Activated CD8-positive, alpha-beta T cell treated with anti-CD3 and anti-CD28 coated beads for 36 hours (primary cell): ENCODE results near the gene TMEM145. TPM values are rescaled to one million over a fixed set of nuclear protein-coding genes. Genes with fewer than 3 reads are reported as not detected.

ENCODE experiments used
- ATAC-seq: fragments of 200-7000 bp; cut with Tn5 transposase; one replicate; pipeline ENCODE4 v1.10.0; 2021; ENCODE audit warnings: mild to moderate bottlenecking, moderate library complexity
- CTCF ChIA-PET: fragments of 350-600 bp; sonication (Branson Sonifier 250); formaldehyde crosslinking; loops from one replicate; lab custom pipeline; 2021; ENCODE audit warnings: antibody characterized with exemption; lab: Charles Lee
- POLR2A ChIA-PET: fragments of 350-600 bp; sonication (Branson Sonifier 250); formaldehyde crosslinking; loops from one replicate; lab custom pipeline; 2021; ENCODE audit warnings: antibody characterized with exemption; lab: Charles Lee
- DNase-seq: peaks from one replicate; pipeline ENCODE4 v3.0.0-alpha.2; 2020
- H3K27ac Mint-ChIP-seq: one replicate; pipeline ENCODE4 v1.8.0; 2021; ENCODE audit warnings: mild to moderate bottlenecking, mixed read lengths
- H3K27me3 Mint-ChIP-seq: one replicate; pipeline ENCODE4 v1.8.0; 2021; ENCODE audit warnings: mixed read lengths
- H3K36me3 Mint-ChIP-seq: one replicate; pipeline ENCODE4 v1.8.0; 2021; ENCODE audit warnings: low read depth, mixed read lengths
- H3K4me1 Mint-ChIP-seq: one replicate; pipeline ENCODE4 v1.8.0; 2021; ENCODE audit warnings: low read depth, mixed read lengths
- H3K4me3 Mint-ChIP-seq: one replicate; pipeline ENCODE4 v1.8.0; 2021; ENCODE audit warnings: mild to moderate bottlenecking, moderate library complexity, mixed read lengths
- H3K9me3 Mint-ChIP-seq: one replicate; pipeline ENCODE4 v1.8.0; 2021; ENCODE audit warnings: mixed read lengths
- CTCF ChIP-seq: fragments of 200-600 bp; IDR thresholded peaks from one replicate; pipeline ENCODE4 v1.8.0; 2022; ENCODE audit warnings: antibody characterized with exemption, mild to moderate bottlenecking
- intact Hi-C: fragments of 100-400 bp; cut with micrococcal nuclease; formaldehyde crosslinking; loops from one replicate; pipeline ENCODE4 v1.10.0; 2022
- total RNA-seq, 2 experiments: library from RNA; stranded (reverse); gene quantifications; one replicate each; pipeline ENCODE4 v1.2.3, GENCODE V29; 2021

Gene TMEM145
- total RNA-seq, 2 experiments from 2014 or later = 3.0 to 3.2 TPM

- intact Hi-C loops = no loop called here
- H3K27ac Mint-ChIP-seq = no peak overlapping the region
- DNase-seq = no peak
- H3K4me1 Mint-ChIP-seq = peaks cover 21% of the 10 kb centered on the region
- peaks cover 13% of the 10 kb centered on the region for H3K27me3 Mint-ChIP-seq
- no peaks in the 10 kb centered on the region for H3K9me3 Mint-ChIP-seq
- H3K4me3 Mint-ChIP-seq = no peak overlapping the region
- no peak for ATAC-seq
- ChIA-PET POLR2A (interaction anchor here (1.5 kb wide), 1 partner anchor 212 kb away, joined by 3 read pairs; no protein-coding TSS in a partner anchor), CTCF (interaction anchor here (0.9 kb wide), 2 partner anchors 8 to 26 kb away, joined by 3 read pairs; no protein-coding TSS in a partner anchor)
- no peak for TF ChIP-seq CTCF
- H3K36me3 Mint-ChIP-seq = no peaks in the 10 kb centered on the region
Measured at GRCh38 chr19:42322305-42322704, 9.2 kb downstream of the TMEM145 start.

GRCh38 chr19:42323473-42323851, 10.4 kb downstream of the TMEM145 start:
- DNase-seq = no peak
- H3K4me3 Mint-ChIP-seq = peak overlapping the region; percentile 38
- ATAC-seq = no peak
- no peaks in the 10 kb centered on the region for H3K9me3 Mint-ChIP-seq
- peaks cover 19% of the 10 kb centered on the region for H3K4me1 Mint-ChIP-seq
- TF ChIP-seq CTCF = no peak
- no peaks in the 10 kb centered on the region for H3K36me3 Mint-ChIP-seq
- ChIA-PET POLR2A (interaction anchor here (1.5 kb wide), 1 partner anchor 213 kb away, joined by 3 read pairs; no protein-coding TSS in a partner anchor), CTCF (interaction anchor here (0.7 kb wide), 1 partner anchor 78 kb away, joined by 3 read pairs; no protein-coding TSS in a partner anchor)
- H3K27ac Mint-ChIP-seq = no peak overlapping the region
- H3K27me3 Mint-ChIP-seq = peaks cover 13% of the 10 kb centered on the region
- intact Hi-C loops = no loop called here

- intact Hi-C loops = no loop called here
- DNase-seq (peak; percentile 36), ATAC-seq (no peak)
- TF ChIP-seq CTCF = no peak
- Mint-ChIP-seq H3K27ac (no peak overlapping the region), H3K4me1 (peaks cover 21% of the 10 kb centered on the region), H3K27me3 (peaks cover 13% of the 10 kb centered on the region), H3K4me3 (peak overlapping the region; percentile 38), H3K36me3 (no peaks in the 10 kb centered on the region), H3K9me3 (no peaks in the 10 kb centered on the region)
- ChIA-PET CTCF (interaction anchor here (0.7 kb wide), 1 partner anchor 77 kb away, joined by 3 read pairs; no protein-coding TSS in a partner anchor), POLR2A (no interaction called here)
Measured at GRCh38 chr19:42323852-42324654, 10.9 kb downstream of the TMEM145 start.

GRCh38 chr19:42324655-42325307, 11.7 kb downstream of the TMEM145 start:
- no peak for DNase-seq
- H3K9me3 Mint-ChIP-seq = no peaks in the 10 kb centered on the region
- H3K27me3 Mint-ChIP-seq = peaks cover 13% of the 10 kb centered on the region
- peak overlapping the region; percentile 67 for H3K27ac Mint-ChIP-seq
- H3K36me3 Mint-ChIP-seq = no peaks in the 10 kb centered on the region
- POLR2A ChIA-PET = no interaction called here
- intact Hi-C loops = no loop called here
- TF ChIP-seq CTCF = peak; percentile 81
- H3K4me1 Mint-ChIP-seq = peaks cover 23% of the 10 kb centered on the region
- peak overlapping the region; percentile 81 for H3K4me3 Mint-ChIP-seq
- no peak for ATAC-seq
- CTCF ChIA-PET = no interaction called here
